Mesendoderm (in vitro differentiated cells): Measurements from ENCODE around the gene MRPL23.
"Not testable (repeated sequence)": the region's sequence is repeated elsewhere in the genome, so short reads cannot be mapped to it uniquely, and the experiment has no call there.

ENCODE experiments used
- DNase-seq: peaks from one replicate; pipeline ENCODE4 v3.0.0; 2013
- H2AK5ac ChIP-seq: 2 replicates; pipeline ENCODE4 v1.6.1; 2013; ENCODE audit warnings: low read length, inconsistent platforms
- H2BK120ac ChIP-seq: 2 replicates; pipeline ENCODE4 v1.6.1; 2013; ENCODE audit warnings: low read depth, mild to moderate bottlenecking, low read length, moderate library complexity, mixed read lengths
- H2BK15ac ChIP-seq: replicated peaks from 2 replicates; pipeline ENCODE4 v1.6.1; 2013; ENCODE audit warnings: low read depth, mild to moderate bottlenecking, moderate library complexity
- H2BK5ac ChIP-seq: 2 replicates; pipeline ENCODE4 v1.6.1; 2013; ENCODE audit warnings: low read length, inconsistent platforms
- H3K18ac ChIP-seq: 2 replicates; pipeline ENCODE4 v1.6.1; 2013; ENCODE audit warnings: mild to moderate bottlenecking, low read length, mixed read lengths
- H3K23ac ChIP-seq: one replicate; pipeline ENCODE4 v1.6.1; 2013; ENCODE audit warnings: low read length
- H3K27ac ChIP-seq: 2 replicates; pipeline ENCODE4 v1.5.1; 2013; ENCODE audit warnings: low read depth, mild to moderate bottlenecking, inconsistent platforms, low read length, moderate library complexity
- H3K27me3 ChIP-seq: 2 replicates; pipeline ENCODE4 v1.6.1; 2013; ENCODE audit warnings: low read length, control low read depth, mild to moderate bottlenecking, inconsistent platforms; ENCODE audit not compliant: insufficient read depth, poor library complexity
- H3K36me3 ChIP-seq: 2 replicates; pipeline ENCODE4 v1.6.1; 2013; ENCODE audit warnings: low read length, inconsistent platforms; ENCODE audit not compliant: control insufficient read depth, insufficient read depth
- H3K4ac ChIP-seq: one replicate; pipeline ENCODE4 v1.6.1; 2013; ENCODE audit warnings: low read depth, mild to moderate bottlenecking, low read length, moderate library complexity
- H3K4me1 ChIP-seq: 2 replicates; pipeline ENCODE4 v1.6.1; 2013; ENCODE audit warnings: low read depth, low read length, inconsistent platforms; ENCODE audit not compliant: control insufficient read depth
- H3K4me2 ChIP-seq: 2 replicates; pipeline ENCODE4 v1.6.1; 2013; ENCODE audit warnings: low read length
- H3K4me3 ChIP-seq: 2 replicates; pipeline ENCODE4 v1.5.1; 2013; ENCODE audit warnings: mild to moderate bottlenecking, low read length
- H3K56ac ChIP-seq: one replicate; pipeline ENCODE4 v1.6.1; 2013; ENCODE audit warnings: low read length
- H3K79me1 ChIP-seq: 2 replicates; pipeline ENCODE4 v1.6.1; 2013; ENCODE audit warnings: low read length, inconsistent platforms
- H3K79me2 ChIP-seq: 2 replicates; pipeline ENCODE4 v1.6.1; 2013; ENCODE audit warnings: mild to moderate bottlenecking, low read length; ENCODE audit not compliant: control insufficient read depth, insufficient read depth
- H3K9ac ChIP-seq: 2 replicates; pipeline ENCODE4 v1.6.1; 2013; ENCODE audit warnings: low read length, inconsistent platforms
- H4K5ac ChIP-seq: one replicate; pipeline ENCODE4 v1.6.1; 2013; ENCODE audit warnings: low read length
- H4K8ac ChIP-seq: one replicate; pipeline ENCODE4 v1.6.1; 2013; ENCODE audit warnings: low read depth, mild to moderate bottlenecking, control low read depth, low read length, moderate library complexity
- WGBS: extraction: QIAGEN DNeasy Blood & Tissue Kit; methylation state at CpG from one replicate; pipeline ENCODE4 v1.1.7; 2013; ENCODE audit warnings: low lambda C conversion rate, missing lambda C conversion rate; ENCODE audit not compliant: insufficient coverage; ENCODE audit errors: extremely low coverage; 5-methylcytosine and 5-hydroxymethylcytosine counted together

MRPL23 gene

DNA sequence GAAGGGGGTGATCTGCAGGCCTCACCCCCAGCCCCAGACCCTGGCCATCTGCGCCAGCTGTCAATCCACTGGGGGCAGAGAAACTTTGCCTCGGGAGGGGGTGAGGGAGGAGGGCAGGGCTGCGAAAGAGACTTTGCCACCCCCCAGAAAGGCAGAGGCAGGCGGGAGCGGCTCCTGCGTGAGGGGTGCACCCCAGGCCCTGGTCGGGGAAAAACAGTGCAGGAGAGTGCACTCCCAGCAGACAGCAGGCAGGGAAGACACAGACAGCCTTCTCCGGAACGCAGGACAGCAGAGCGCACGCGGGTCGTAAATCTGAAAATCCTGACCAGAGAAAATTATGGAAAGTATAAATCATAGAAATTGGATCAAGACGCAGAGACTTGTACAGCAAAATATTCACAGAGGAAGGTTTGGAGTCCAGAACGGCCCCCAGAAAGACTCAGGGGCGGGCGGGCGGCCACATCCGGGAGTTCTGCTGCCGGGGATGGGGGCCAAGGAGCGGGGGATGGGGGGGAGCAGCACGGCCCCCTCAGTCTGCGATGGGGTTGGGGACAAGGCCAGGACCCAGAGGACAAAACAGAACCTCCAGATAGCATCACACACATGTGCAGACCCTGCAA is 8.0 kb upstream of the MRPL23 start:
- Histone ChIP-seq H4K5ac (no peak overlapping the region), H3K18ac (no peak overlapping the region), H3K9ac (no peak overlapping the region), H3K4ac (no peak overlapping the region), H3K36me3 (no peaks in the 10 kb centered on the region), H3K27ac (no peak overlapping the region), H3K23ac (no peak overlapping the region), H2BK15ac (no peak overlapping the region), H2BK5ac (no peak overlapping the region), H4K8ac (no peak overlapping the region), H3K56ac (no peak overlapping the region), H2AK5ac (no peak overlapping the region), H2BK120ac (no peak overlapping the region), H3K4me2 (no peak overlapping the region), H3K79me2 (no peaks in the 10 kb centered on the region), H3K4me3 (no peak overlapping the region), H3K27me3 (no peaks in the 10 kb centered on the region), H3K4me1 (no peaks in the 10 kb centered on the region), H3K79me1 (no peaks in the 10 kb centered on the region)
- no CpG with 5 or more reads among the region's 23 CpGs for WGBS
- DNase-seq: no peak

DNA sequence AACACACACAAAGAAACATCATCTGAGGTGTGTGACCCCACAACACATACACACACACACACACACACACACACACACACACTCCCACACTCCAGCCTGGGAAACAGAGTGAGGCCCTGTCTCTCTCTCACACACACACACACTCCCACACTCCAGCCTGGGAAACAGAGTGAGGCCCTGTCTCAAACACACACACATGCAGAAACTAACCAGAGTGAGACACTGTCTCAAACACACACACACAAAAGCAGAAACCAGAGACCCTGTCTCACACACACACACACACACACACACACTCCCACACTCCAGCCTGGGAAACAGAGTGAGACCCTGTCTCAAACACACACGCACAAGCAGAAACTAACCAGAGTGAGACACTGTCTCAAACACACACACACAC is 7.3 kb upstream of the MRPL23 start:
- not testable (repeated sequence) for H3K18ac ChIP-seq, H2BK5ac ChIP-seq, H3K56ac ChIP-seq, H3K4me3 ChIP-seq, H3K9ac ChIP-seq, H3K27me3 ChIP-seq, H2BK15ac ChIP-seq, H2BK120ac ChIP-seq, H3K36me3 ChIP-seq, H3K79me2 ChIP-seq, H2AK5ac ChIP-seq, H4K5ac ChIP-seq, H3K4me2 ChIP-seq, H3K79me1 ChIP-seq, H3K4ac ChIP-seq, H3K23ac ChIP-seq, H3K27ac ChIP-seq, H4K8ac ChIP-seq, DNase-seq, H3K4me1 ChIP-seq
- no CpG with 5 or more reads among the region's 1 CpG for WGBS

DNA sequence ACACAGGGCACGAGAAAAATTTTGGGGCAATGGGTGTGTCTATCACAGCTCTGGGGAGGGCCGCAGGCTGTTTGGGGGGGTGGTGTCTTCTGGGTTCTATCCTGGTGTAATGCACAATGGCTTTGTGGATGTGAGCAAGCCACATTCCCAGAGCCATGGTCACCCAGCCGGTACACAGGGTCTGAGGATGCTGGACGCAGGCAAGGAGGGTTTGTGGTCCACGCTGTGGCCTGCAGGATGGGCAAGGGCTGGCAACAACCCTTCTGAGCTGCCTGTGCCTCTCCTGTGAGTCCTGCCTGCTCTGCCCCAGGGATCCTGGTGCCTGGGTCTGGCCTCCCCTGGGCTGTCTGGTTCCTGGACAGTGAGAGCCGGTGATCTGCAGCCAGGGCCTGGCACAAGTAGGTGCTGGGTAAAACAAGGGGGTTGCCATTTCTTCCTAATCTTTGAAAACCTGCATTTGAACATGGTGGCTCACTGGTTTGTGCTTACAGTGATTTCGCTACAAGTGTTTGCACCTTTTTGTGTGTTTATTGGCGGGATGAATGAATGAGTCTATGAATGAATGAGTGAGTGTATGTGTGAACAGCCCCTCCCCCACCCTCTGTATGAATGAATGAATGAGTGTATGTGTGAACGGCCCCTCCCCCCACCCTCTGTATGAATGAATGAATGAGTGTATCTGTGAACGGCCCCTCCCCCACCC is 4.4 kb upstream of the MRPL23 start:
- H3K9ac ChIP-seq: no peak overlapping the region
- no peak overlapping the region for H3K4me2 ChIP-seq
- H3K18ac ChIP-seq: no peak overlapping the region
- no peak overlapping the region for H2BK15ac ChIP-seq
- no peaks in the 10 kb centered on the region for H3K79me1 ChIP-seq
- no peak overlapping the region for H2AK5ac ChIP-seq
- no peak overlapping the region for H4K5ac ChIP-seq
- H2BK120ac ChIP-seq: no peak overlapping the region
- H3K79me2 ChIP-seq: no peaks in the 10 kb centered on the region
- H2BK5ac ChIP-seq: no peak overlapping the region
- no peak overlapping the region for H4K8ac ChIP-seq
- no peak for DNase-seq
- no CpG with 5 or more reads among the region's 10 CpGs for WGBS
- H3K4ac ChIP-seq: no peak overlapping the region
- H3K27me3 ChIP-seq: no peaks in the 10 kb centered on the region
- H3K36me3 ChIP-seq: no peaks in the 10 kb centered on the region
- H3K56ac ChIP-seq: no peak overlapping the region
- H3K23ac ChIP-seq: no peak overlapping the region
- H3K27ac ChIP-seq: no peak overlapping the region
- no peak overlapping the region for H3K4me3 ChIP-seq
- H3K4me1 ChIP-seq: no peaks in the 10 kb centered on the region

DNA sequence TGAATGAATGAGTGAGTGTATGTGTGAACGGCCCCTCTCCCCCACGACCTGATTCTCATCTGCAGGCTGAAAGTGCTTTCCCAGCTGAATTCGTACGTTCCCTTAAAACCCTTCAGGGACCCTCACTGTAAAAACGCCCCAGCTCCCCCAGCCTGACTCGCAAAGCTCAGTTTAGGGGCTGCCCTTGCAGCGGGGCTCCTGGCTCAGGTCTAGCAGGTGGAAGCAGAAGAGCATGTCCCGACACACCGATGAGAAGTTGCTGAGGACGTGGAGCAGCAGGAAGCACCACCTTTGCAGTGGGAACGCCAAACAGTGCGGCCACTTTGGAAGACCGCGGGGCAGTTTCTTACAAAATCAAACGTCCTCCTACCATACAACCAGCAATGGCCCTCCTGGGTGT is 3.6 kb upstream of the MRPL23 start:
- H3K4me3 ChIP-seq: no peak overlapping the region
- DNase-seq: no peak

DNA sequence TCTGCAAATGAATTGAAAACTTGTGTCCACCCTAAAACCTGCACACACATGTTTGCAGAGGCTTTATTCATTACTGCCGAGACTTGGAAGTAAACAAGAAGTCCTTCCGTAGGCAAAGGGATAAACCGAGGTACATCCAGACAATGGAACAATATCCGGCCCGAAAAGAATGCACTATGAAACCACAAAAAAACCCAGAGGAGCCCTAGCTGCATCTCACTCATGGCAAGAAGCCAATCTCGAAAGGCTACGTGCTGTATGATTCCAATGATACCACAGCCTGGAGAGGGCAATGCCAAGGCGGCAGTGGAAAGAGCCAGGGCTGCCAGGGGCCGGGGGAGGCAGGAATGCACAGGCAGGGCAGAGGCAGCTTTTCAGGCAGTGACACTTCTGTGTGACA is 3.2 kb upstream of the MRPL23 start:
- Histone ChIP-seq H3K79me2 (no peaks in the 10 kb centered on the region), H3K36me3 (no peaks in the 10 kb centered on the region), H3K27ac (no peak overlapping the region), H3K23ac (no peak overlapping the region), H3K4me2 (no peak overlapping the region), H2BK15ac (no peak overlapping the region), H3K79me1 (no peaks in the 10 kb centered on the region), H2BK5ac (no peak overlapping the region), H3K18ac (no peak overlapping the region), H3K27me3 (no peaks in the 10 kb centered on the region), H3K4ac (no peak overlapping the region), H2BK120ac (no peak overlapping the region), H2AK5ac (no peak overlapping the region), H3K4me3 (no peak overlapping the region), H3K4me1 (no peaks in the 10 kb centered on the region), H4K8ac (no peak overlapping the region), H3K9ac (no peak overlapping the region), H4K5ac (no peak overlapping the region), H3K56ac (no peak overlapping the region)
- no peak for DNase-seq
- WGBS: no CpG with 5 or more reads among the region's 9 CpGs

More for the DNA sequence above, 3.6 kb upstream of the MRPL23 start:
- Histone ChIP-seq H4K8ac (no peak overlapping the region), H3K36me3 (no peaks in the 10 kb centered on the region), H2BK120ac (no peak overlapping the region), H2BK15ac (no peak overlapping the region), H3K56ac (no peak overlapping the region), H3K27ac (no peak overlapping the region), H3K4me1 (no peaks in the 10 kb centered on the region), H4K5ac (no peak overlapping the region), H2AK5ac (no peak overlapping the region), H3K27me3 (no peaks in the 10 kb centered on the region), H3K4me2 (no peak overlapping the region), H3K79me2 (no peaks in the 10 kb centered on the region), H3K4ac (no peak overlapping the region), H2BK5ac (no peak overlapping the region), H3K9ac (no peak overlapping the region), H3K23ac (no peak overlapping the region), H3K79me1 (no peaks in the 10 kb centered on the region), H3K18ac (no peak overlapping the region)
- WGBS: no CpG with 5 or more reads among the region's 15 CpGs
